DND-41 (cell line): ENCODE results near the gene IMPG1.

Experiments used
- EZH2 ChIP-seq: IDR thresholded peaks from 3 replicates; pipeline ENCODE4 v1.6.1; 2012; ENCODE audit warnings: borderline replicate concordance, low read depth, mild to moderate bottlenecking, moderate library complexity, low read length, inconsistent platforms; ENCODE audit not compliant: severe bottlenecking
- TF ChIP-seq, protein P1 (sequence below): IDR thresholded peaks from 2 replicates; pipeline ENCODE4 v1.5.1; 2012; ENCODE audit warnings: borderline replicate concordance, low read length, moderate library complexity, mild to moderate bottlenecking; ENCODE audit not compliant: poor library complexity, severe bottlenecking; ENCODE audit errors: extremely low read depth

DNA sequence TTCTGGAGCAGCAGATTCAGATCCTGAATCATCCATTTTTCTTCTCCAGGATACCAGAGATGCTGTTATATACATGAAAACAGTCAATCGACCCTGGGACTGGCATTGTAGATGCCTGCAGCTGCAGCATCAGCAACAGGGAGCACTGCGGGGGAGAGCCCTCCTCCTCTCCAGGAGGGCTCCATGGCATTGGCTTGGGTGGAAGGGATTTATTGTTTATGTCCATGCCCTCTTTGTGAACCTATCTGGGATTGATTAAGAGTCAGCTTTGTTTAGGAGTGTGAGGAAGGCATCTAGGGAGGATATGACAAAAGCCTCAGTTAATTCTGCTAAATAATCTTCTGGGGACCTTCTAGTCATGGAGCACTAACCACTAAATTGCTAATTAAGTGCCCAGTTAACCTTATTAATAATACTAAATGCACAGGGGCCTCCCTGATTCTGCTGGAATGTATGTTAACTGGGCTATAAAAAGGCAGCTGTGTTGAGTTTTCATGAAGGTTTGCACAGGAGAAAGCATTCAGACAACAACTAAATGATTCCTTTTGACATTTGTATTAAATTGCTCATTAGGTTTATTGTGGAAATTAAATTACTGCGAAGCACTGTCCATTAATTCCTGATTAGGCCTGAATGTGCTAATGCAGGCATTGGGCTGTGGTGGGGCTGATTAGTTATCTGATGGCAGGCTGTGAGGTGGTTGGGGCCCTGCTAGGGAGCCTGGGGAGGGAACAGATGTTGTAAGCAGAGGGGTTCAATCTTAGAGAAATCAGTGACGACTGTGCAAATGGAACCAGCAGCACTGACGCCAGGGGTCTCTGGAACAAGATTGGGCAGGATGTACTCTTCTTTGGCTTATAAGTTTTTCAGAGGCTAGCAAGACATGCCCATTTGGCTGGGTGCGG, 57.6 kb downstream of the IMPG1 start:
- TF ChIP-seq, protein P1, sequence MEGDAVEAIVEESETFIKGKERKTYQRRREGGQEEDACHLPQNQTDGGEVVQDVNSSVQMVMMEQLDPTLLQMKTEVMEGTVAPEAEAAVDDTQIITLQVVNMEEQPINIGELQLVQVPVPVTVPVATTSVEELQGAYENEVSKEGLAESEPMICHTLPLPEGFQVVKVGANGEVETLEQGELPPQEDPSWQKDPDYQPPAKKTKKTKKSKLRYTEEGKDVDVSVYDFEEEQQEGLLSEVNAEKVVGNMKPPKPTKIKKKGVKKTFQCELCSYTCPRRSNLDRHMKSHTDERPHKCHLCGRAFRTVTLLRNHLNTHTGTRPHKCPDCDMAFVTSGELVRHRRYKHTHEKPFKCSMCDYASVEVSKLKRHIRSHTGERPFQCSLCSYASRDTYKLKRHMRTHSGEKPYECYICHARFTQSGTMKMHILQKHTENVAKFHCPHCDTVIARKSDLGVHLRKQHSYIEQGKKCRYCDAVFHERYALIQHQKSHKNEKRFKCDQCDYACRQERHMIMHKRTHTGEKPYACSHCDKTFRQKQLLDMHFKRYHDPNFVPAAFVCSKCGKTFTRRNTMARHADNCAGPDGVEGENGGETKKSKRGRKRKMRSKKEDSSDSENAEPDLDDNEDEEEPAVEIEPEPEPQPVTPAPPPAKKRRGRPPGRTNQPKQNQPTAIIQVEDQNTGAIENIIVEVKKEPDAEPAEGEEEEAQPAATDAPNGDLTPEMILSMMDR, result no peak
- TF ChIP-seq EZH2, result no peak
